CD8-positive, alpha-beta memory T cell (primary cell): ENCODE measurements around the gene RIOK2. TPM values are rescaled to one million over a fixed set of nuclear protein-coding genes. Genes with fewer than 3 reads are reported as not detected.

Experiments
- CTCF ChIA-PET: fragments of 350-600 bp; sonication (Branson Sonifier 250); formaldehyde crosslinking; loops from one replicate; lab custom pipeline; 2021; ENCODE audit warnings: antibody characterized with exemption; lab: Charles Lee
- POLR2A ChIA-PET: fragments of 350-600 bp; sonication (Branson Sonifier 250); formaldehyde crosslinking; loops from one replicate; lab custom pipeline; 2021; ENCODE audit warnings: antibody characterized with exemption; lab: Charles Lee
- DNase-seq, 5 donors: peaks; one replicate each; pipeline versions ENCODE4 v3.0.0 to v3.0.0-alpha.2; 2020 to 2022; ENCODE audit warnings: mixed read lengths in 1 of 5
- H3K27ac ChIP-seq: one replicate; pipeline ENCODE4 v1.7.0; 2013; ENCODE audit warnings: low read depth, mild to moderate bottlenecking, low read length, moderate library complexity
- H3K27me3 ChIP-seq: 2 replicates; pipeline ENCODE4 v1.7.0; 2013; ENCODE audit warnings: low read length, mild to moderate bottlenecking; ENCODE audit not compliant: insufficient read depth, poor library complexity, severe bottlenecking
- H3K36me3 ChIP-seq: 2 replicates; pipeline ENCODE4 v1.7.0; 2013; ENCODE audit warnings: mild to moderate bottlenecking, low read length, moderate library complexity; ENCODE audit not compliant: insufficient read depth
- H3K4me1 ChIP-seq: 2 replicates; pipeline ENCODE4 v1.7.0; 2013; ENCODE audit warnings: mild to moderate bottlenecking, low read length, moderate library complexity; ENCODE audit not compliant: insufficient read depth
- H3K4me3 ChIP-seq: 2 replicates; pipeline ENCODE4 v1.7.0; 2013; ENCODE audit warnings: mild to moderate bottlenecking, low read length
- H3K9me3 ChIP-seq: 2 replicates; pipeline ENCODE4 v1.7.0; 2013; ENCODE audit warnings: mild to moderate bottlenecking, low read length
- H3K27ac Mint-ChIP-seq, 8 donors: one replicate each; pipeline ENCODE4 v1.8.0; 2020 to 2021; ENCODE audit warnings: mixed read lengths in 8 of 8, mild to moderate bottlenecking in 6 of 8, inconsistent platforms in 3 of 8, moderate library complexity in 3 of 8
- H3K27me3 Mint-ChIP-seq, 2 donors: one replicate each; pipeline ENCODE4 v1.8.0; 2020 to 2021; ENCODE audit warnings: mixed read lengths in 2 of 2, mild to moderate bottlenecking in 1 of 2, moderate library complexity in 1 of 2
- H3K36me3 Mint-ChIP-seq, 3 donors: one replicate each; pipeline ENCODE4 v1.8.0; 2020 to 2021; ENCODE audit warnings: mixed read lengths in 3 of 3, inconsistent platforms in 1 of 3, mild to moderate bottlenecking in 1 of 3
- H3K4me1 Mint-ChIP-seq, 3 donors: one replicate each; pipeline ENCODE4 v1.8.0; 2020 to 2021; ENCODE audit warnings: mixed read lengths in 3 of 3, inconsistent platforms in 1 of 3, mild to moderate bottlenecking in 1 of 3
- H3K4me3 Mint-ChIP-seq, 7 donors: one replicate each; pipeline ENCODE4 v1.8.0; 2020 to 2021; ENCODE audit warnings: mixed read lengths in 7 of 7, mild to moderate bottlenecking in 6 of 7, moderate library complexity in 4 of 7, inconsistent platforms in 2 of 7
- H3K9me3 Mint-ChIP-seq, 5 donors: one replicate each; pipeline ENCODE4 v1.8.0; 2020 to 2022; ENCODE audit warnings: mixed read lengths in 5 of 5, mild to moderate bottlenecking in 3 of 5, moderate library complexity in 2 of 5, inconsistent platforms in 1 of 5
- polyA plus RNA-seq: library from polyadenylated mRNA; unstranded; fragments of 300-500 nt; fragmentation: Illumina TruSeq; gene quantifications from one replicate; pipeline ENCODE4 v1.2.3, GENCODE V29; 2021
- total RNA-seq, 2 experiments: library from RNA; stranded (reverse); gene quantifications; one replicate each; pipeline ENCODE4 v1.2.3, GENCODE V29; 2021

RIOK2 gene
- total and polyA plus RNA-seq, 3 experiments from 2014 or later: 27.5 to 45.9 (median 43.9) TPM

- DNase-seq: no peak
- Histone ChIP-seq H3K4me3 (no peak overlapping the region), H3K9me3 (no peaks in the 10 kb centered on the region), H3K27me3 (no peaks in the 10 kb centered on the region), H3K27ac (no peak overlapping the region), H3K4me1 (no peaks in the 10 kb centered on the region), H3K36me3 (no peaks in the 10 kb centered on the region)
- ChIA-PET CTCF (no interaction called here), POLR2A (no interaction called here)
- H3K9me3 Mint-ChIP-seq: no peaks in the 10 kb centered on the region
- H3K4me1 Mint-ChIP-seq: no peaks in the 10 kb centered on the region
- no peak overlapping the region for H3K4me3 Mint-ChIP-seq
- peaks cover 0 to 9% of the 10 kb centered on the region in 2 donors for H3K27me3 Mint-ChIP-seq
- no peaks in the 10 kb centered on the region for H3K36me3 Mint-ChIP-seq
- H3K27ac Mint-ChIP-seq: no peak overlapping the region
Measured at GRCh38 chr5:97120195-97120594, 62.9 kb downstream of the RIOK2 start.

GRCh38 chr5:97119007-97119390 lies 64.0 kb downstream of the RIOK2 start:
- ChIA-PET CTCF (no interaction called here), POLR2A (no interaction called here)
- Histone ChIP-seq H3K27ac (no peak overlapping the region), H3K4me3 (no peak overlapping the region), H3K4me1 (no peaks in the 10 kb centered on the region), H3K36me3 (no peaks in the 10 kb centered on the region), H3K9me3 (no peaks in the 10 kb centered on the region), H3K27me3 (no peaks in the 10 kb centered on the region)
- Mint-ChIP-seq H3K9me3 (no peaks in the 10 kb centered on the region), H3K4me1 (no peaks in the 10 kb centered on the region), H3K27ac (no peak overlapping the region), H3K27me3 (peaks cover 0 to 9% of the 10 kb centered on the region in 2 donors), H3K36me3 (no peaks in the 10 kb centered on the region), H3K4me3 (no peak overlapping the region)
- no peak for DNase-seq

GRCh38 chr5:97118261-97119006 lies 64.6 kb downstream of the RIOK2 start:
- H3K4me1 Mint-ChIP-seq: no peaks in the 10 kb centered on the region
- CTCF ChIA-PET: no interaction called here
- Histone ChIP-seq H3K27me3 (no peaks in the 10 kb centered on the region), H3K27ac (no peak overlapping the region), H3K4me1 (no peaks in the 10 kb centered on the region), H3K4me3 (no peak overlapping the region), H3K36me3 (no peaks in the 10 kb centered on the region), H3K9me3 (no peaks in the 10 kb centered on the region)
- no peak overlapping the region for H3K27ac Mint-ChIP-seq
- no peaks in the 10 kb centered on the region for H3K9me3 Mint-ChIP-seq
- POLR2A ChIA-PET: no interaction called here
- DNase-seq: no peak
- H3K4me3 Mint-ChIP-seq: no peak overlapping the region
- peaks cover 0 to 5% of the 10 kb centered on the region in 2 donors for H3K27me3 Mint-ChIP-seq
- H3K36me3 Mint-ChIP-seq: no peaks in the 10 kb centered on the region

GRCh38 chr5:97115932-97116331 lies 67.1 kb downstream of the RIOK2 start:
- Mint-ChIP-seq H3K4me1 (peaks cover 0 to 4% (median 0%) of the 10 kb centered on the region in 3 donors), H3K27me3 (no peaks in the 10 kb centered on the region), H3K4me3 (no peak overlapping the region), H3K27ac (no peak overlapping the region), H3K9me3 (no peaks in the 10 kb centered on the region), H3K36me3 (no peaks in the 10 kb centered on the region)
- Histone ChIP-seq H3K9me3 (no peaks in the 10 kb centered on the region), H3K4me3 (no peak overlapping the region), H3K27me3 (no peaks in the 10 kb centered on the region), H3K36me3 (no peaks in the 10 kb centered on the region), H3K27ac (no peak overlapping the region), H3K4me1 (peaks cover 9% of the 10 kb centered on the region)
- POLR2A ChIA-PET: no interaction called here
- CTCF ChIA-PET: no interaction called here
- no peak for DNase-seq

- H3K9me3 ChIP-seq: no peaks in the 10 kb centered on the region
- H3K4me3 ChIP-seq: no peak overlapping the region
- CTCF ChIA-PET: no interaction called here
- H3K36me3 Mint-ChIP-seq: no peaks in the 10 kb centered on the region
- POLR2A ChIA-PET: no interaction called here
- DNase-seq: no peak
- H3K27me3 Mint-ChIP-seq: peaks cover 0 to 4% of the 10 kb centered on the region in 2 donors
- peaks cover 0 to 4% (median 0%) of the 10 kb centered on the region in 3 donors for H3K4me1 Mint-ChIP-seq
- H3K4me1 ChIP-seq: peaks cover 9% of the 10 kb centered on the region
- no peak overlapping the region for H3K4me3 Mint-ChIP-seq
- H3K27ac Mint-ChIP-seq: no peak overlapping the region
- no peaks in the 10 kb centered on the region for H3K27me3 ChIP-seq
- H3K27ac ChIP-seq: no peak overlapping the region
- no peaks in the 10 kb centered on the region for H3K36me3 ChIP-seq
- H3K9me3 Mint-ChIP-seq: no peaks in the 10 kb centered on the region
Measured at GRCh38 chr5:97112230-97112629, 70.8 kb downstream of the RIOK2 start.

GRCh38 chr5:97111616-97112015 lies 71.4 kb downstream of the RIOK2 start:
- Mint-ChIP-seq H3K9me3 (no peaks in the 10 kb centered on the region), H3K4me1 (peaks cover 0 to 4% (median 0%) of the 10 kb centered on the region in 3 donors), H3K27me3 (peaks cover 0 to 4% of the 10 kb centered on the region in 2 donors), H3K4me3 (no peak overlapping the region), H3K27ac (no peak overlapping the region), H3K36me3 (no peaks in the 10 kb centered on the region)
- peaks cover 9% of the 10 kb centered on the region for H3K4me1 ChIP-seq
- POLR2A ChIA-PET: no interaction called here
- CTCF ChIA-PET: no interaction called here
- H3K36me3 ChIP-seq: no peaks in the 10 kb centered on the region
- no peaks in the 10 kb centered on the region for H3K27me3 ChIP-seq
- H3K27ac ChIP-seq: no peak overlapping the region
- no peaks in the 10 kb centered on the region for H3K9me3 ChIP-seq
- no peak overlapping the region for H3K4me3 ChIP-seq
- DNase-seq: peak in 1 of 5 donors; percentile 14

- ChIA-PET CTCF (no interaction called here), POLR2A (no interaction called here)
- Mint-ChIP-seq H3K27ac (peak overlapping the region in 1 of 8 donors; percentile 38), H3K27me3 (peaks cover 0 to 4% of the 10 kb centered on the region in 2 donors), H3K36me3 (no peaks in the 10 kb centered on the region), H3K4me3 (no peak overlapping the region), H3K4me1 (peaks cover 0 to 4% (median 0%) of the 10 kb centered on the region in 3 donors), H3K9me3 (no peaks in the 10 kb centered on the region)
- peaks cover 9% of the 10 kb centered on the region for H3K4me1 ChIP-seq
- no peak overlapping the region for H3K4me3 ChIP-seq
- H3K9me3 ChIP-seq: no peaks in the 10 kb centered on the region
- no peak for DNase-seq
- no peak overlapping the region for H3K27ac ChIP-seq
- no peaks in the 10 kb centered on the region for H3K36me3 ChIP-seq
- H3K27me3 ChIP-seq: no peaks in the 10 kb centered on the region
Measured at GRCh38 chr5:97111004-97111403, 72.0 kb downstream of the RIOK2 start.
